HG03571 (cell line): ENCODE data around the gene CLK2.
"Not testable (repeated sequence)": the region's sequence is repeated elsewhere in the genome, so short reads cannot be mapped to it uniquely, and the experiment has no call there.

Source experiments
- ATAC-seq: cut with Tn5 transposase; IDR thresholded peaks from one replicate; pipeline ENCODE4 v1.9.1; 2021; ENCODE audit not compliant: unreplicated experiment

Gene CLK2

DNA sequence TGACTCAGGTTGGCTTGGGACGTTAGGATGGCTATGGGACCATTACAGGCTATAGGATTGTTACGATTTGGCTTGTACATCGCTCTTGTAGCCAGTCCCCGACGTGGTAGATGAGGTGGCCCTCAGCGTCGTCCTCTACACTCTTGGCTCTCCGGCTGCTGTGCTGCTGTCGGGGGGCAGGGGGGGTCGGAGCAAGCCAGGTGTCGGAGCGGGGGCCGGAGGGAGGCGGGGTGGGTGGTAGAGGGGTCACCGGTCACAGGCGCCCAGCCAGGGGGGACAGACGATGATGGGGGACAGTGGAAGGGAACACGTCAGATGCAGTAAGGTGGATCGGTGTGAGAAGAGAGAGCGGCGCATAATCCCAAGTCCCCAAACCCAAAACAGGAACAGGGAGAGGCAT is 4.7 kb downstream of the CLK2 start:
- no peak for ATAC-seq

- ATAC-seq: no peak
These were observed 5.9 kb downstream of the CLK2 start for GRCh38 chr1:155267373-155267772.

DNA sequence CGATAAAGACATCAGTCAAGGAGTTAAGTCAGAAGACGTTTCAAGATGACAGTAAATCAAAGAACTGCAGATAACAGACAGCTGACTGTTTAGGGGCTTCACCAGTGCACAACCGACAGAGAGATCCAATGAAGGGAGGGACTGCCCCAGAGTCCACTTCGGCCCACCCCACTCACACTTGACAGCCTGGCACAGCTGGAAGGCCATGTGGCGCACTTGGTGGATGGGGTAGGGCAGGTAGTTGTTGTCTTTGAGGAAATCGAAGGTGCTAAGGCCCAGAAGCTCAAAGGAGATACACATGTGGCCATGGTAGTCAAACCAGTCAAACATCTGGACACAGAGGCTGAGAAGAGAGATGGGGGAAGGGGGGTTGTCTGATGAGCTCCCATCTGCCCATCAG is 6.8 kb downstream of the CLK2 start:
- ATAC-seq: no peak

GRCh38 chr1:155263067-155263466 is 10.2 kb downstream of the CLK2 start:
- ATAC-seq: no peak

DNA sequence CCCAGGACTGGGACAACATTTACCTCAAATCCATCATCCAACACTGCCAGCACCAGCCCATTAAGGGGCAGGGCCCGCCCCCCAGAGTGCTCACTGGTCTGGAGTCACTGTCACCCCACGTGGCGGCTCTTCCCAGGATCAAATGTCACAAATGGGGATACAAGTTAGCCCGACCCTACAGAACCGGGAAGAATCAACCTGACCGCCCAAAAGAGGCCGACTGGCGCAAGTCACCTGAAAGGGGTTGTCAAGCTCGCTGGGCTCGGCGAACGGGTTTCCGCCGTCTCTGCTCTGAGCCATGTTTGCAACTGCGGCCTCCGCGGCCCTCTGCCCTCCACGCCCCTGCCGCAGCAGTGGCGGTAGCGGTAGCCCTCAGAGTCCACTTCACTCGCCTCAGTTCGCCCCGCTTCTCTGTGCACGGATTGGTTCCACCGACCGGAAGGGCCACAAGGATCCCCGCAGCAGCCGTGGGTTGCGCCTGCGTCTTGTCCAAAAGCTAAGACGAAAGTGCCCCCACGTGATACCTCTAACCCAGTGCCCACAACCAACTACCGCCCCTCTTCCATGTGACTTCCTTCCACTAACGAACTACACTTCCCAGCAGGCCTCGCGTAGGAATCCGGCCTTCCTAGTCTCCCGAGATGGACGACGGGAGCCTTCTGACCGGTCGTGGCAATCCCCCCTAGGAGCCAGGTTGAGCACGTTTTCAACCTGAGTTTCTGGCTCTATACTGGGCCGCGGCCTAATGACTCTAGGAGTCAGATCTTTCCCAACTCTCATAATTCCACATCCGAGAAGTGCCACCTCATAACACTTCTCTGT is 11.2 kb downstream of the CLK2 start, which contains the start of gene SCAMP3:
Gene SCAMP3 (minus strand): TSS at position 509 of the 822 bp plus-strand sequence. CDS start 209 bp downstream, at position 300.
- peak; percentile 88 for ATAC-seq

- ATAC-seq: no peak
These were observed 11.8 kb downstream of the CLK2 start for GRCh38 chr1:155261493-155261851.

- ATAC-seq: no peak
These were observed 13.0 kb downstream of the CLK2 start for GRCh38 chr1:155260276-155260675.

DNA sequence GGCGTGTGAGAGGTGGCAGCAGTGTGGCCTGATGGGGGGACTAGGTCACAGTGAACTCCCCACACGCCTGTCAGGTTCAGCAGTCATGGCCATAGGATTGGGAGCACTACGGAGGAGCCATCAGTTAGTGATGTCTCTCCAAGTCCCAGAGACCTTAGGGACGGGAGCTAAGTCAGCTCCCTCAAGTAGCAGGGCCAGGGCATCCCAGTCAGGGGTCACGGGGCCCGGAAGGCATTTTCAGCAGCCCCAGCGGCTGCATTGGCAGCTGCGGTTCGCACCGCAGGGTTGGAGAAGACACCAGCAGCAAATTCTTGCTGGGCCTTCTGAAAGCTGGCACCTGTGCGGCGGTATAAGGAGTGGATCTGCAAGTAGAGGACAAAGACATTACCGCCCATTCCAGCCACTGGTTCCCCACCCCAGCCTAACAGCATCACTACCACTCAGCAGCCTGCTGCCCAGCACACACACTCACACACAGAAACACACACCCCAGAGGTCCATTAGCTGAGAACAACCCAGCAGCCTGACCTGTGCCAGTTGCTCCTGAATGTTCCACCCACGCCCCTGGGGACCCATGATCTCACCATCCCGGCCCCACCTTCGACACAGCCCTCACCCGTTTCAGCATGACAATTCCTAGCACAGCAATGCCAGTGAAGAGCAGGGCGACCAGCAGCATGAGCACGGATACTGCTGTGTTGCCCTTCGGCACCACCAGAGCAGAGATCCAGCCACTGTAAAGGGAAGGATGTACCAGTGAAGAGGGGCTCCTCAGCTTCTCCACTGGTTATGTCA is 17.0 kb downstream of the CLK2 start:
- ATAC-seq: no peak

- ATAC-seq: peak; percentile 40
These were observed 17.9 kb downstream of the CLK2 start, which contains the start of gene ENTREP3 for GRCh38 chr1:155255243-155256007. Gene ENTREP3 (minus strand): TSS chr1:155255483. CDS start chr1:155254877, 606 bp downstream.

DNA sequence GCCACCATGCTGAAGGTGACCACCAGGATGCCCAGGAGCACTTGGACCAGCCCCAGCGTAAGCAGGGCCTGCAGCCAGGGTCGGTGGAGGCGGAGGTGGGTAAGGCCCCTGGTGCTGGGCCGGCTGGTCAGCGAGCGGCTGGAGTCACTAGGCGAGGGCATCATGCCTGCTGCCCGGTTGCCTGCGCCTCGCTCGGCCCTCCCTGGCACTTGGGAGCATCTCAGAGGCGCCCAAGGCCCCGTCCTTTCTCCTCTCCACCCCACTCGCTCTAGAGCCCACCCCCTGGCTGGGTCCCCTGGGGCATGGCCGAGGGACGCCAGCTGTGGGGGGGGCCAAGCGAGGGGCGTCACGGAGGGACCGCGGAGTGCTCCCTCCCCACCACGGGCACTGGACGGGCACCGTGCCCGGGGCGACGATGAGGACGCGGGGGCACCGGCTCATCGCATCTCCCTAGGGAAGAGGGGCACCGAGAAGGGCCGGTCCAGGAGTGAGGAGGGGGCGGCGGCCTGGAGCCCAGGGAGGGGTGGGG is 18.5 kb downstream of the CLK2 start:
- no peak for ATAC-seq

GRCh38 chr1:155254228-155254713 is 19.0 kb downstream of the CLK2 start:
- no peak for ATAC-seq

- no peak for ATAC-seq
These were observed 19.5 kb downstream of the CLK2 start for GRCh38 chr1:155253797-155254196.

GRCh38 chr1:155253208-155253607 is 20.1 kb downstream of the CLK2 start:
- no peak for ATAC-seq

DNA sequence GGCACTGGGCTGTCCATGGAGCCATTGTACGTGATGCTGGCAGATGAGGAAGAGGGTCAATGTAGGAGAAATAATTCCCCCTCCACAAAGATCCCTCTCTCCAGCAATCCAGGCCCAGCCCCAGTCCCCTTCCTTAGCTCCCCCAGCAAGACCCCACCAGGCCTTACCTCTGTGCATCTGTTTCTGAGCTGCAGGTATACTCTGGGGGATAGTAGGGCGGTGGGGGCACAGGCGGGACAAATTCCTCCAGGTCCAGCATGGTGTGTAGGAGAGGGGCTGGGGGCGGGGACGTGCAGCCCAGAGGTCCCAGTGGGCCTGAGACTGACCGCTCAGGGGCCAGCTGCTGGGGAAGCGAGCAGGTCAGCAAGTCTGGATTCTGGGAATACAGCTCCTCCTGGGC is 21.7 kb downstream of the CLK2 start:
- ATAC-seq: no peak

DNA sequence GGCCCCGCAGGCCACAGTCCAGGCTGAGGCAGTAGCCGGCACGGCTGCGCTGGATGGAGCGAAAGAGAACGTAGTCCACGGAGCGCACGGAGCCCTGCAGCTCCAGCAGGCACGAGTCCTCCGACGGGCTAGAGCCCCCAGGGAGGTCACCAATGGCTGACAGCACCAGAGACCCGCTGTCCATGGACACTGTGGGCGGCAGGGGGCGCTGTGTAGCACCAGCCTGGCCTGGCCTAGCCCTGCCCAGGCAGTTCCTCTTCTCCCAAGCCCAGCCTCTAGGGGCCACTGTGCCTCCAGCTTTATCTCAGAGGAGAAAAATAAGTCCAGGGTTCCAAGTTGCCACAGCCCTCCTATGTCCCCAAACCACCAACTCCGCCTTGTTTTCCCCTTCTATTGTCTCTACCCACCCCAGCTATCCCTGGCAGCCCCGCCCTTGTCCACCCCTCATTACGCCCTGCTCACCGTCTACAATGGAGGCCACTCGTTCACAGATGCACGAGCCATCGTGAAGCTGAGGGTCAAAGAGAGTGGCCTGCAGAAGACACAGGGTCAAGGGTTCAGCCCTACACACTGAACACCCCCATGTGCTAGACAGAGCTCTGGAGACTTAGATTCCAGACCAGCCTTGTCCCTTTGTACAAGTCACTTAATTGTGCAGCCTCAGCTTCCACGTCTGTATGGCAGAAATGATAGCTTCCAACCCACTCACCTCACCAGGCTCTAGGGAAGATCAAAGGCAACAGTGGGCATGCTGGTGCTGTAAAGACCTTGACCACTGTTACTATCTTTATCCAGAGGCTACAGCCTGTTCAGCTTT is 22.5 kb downstream of the CLK2 start:
- peak; percentile 71 for ATAC-seq

DNA sequence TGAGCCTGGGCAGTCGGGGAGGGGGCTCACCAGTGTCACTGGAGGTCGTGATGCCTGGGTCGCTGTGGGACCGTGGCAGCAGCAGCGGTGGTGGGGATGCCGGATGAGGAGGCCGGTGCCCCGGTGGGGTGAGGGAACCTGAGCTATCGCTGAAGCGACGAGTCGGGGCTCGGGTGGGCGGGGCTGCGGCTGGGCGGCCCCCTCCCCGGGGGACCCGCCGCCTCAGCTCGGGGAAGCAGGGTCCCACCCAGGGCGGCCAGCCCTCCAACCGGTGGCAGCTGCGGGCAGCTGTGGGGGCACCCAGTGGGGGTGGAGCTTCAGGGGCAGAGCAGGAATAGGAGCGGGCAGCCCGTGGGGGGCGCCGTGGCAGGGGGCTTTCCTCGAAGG is 23.1 kb downstream of the CLK2 start:
- peak; percentile 17 for ATAC-seq

- no peak for ATAC-seq
These were observed 25.4 kb downstream of the CLK2 start for GRCh38 chr1:155247667-155248553.

DNA sequence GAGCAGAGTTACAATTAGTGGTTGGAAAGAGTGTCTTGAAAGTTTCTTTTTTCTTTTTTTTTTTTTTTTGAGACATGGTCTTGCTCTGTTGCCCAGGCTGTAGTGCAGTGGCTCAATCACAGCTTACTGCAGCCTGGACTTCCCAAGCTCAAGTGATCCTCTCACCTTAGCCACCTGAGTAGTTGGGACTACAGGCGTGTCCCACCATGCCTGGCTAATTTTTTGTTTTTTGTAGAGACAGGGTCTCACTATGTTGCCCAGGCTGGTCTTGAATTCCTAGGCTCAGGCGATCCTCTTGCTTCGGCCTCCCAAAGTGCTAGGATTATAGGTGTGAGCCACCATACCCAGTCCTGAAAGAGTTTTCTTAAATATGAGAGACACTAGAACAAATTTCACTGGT is 26.5 kb downstream of the CLK2 start:
- ATAC-seq: not testable (repeated sequence)

GRCh38 chr1:155245163-155245524 is 28.2 kb downstream of the CLK2 start:
- no peak for ATAC-seq
